Fibroblast of pulmonary artery (primary cell): ENCODE results near the gene SPDYE9.
"Not testable (repeated sequence)": the region's sequence is repeated elsewhere in the genome, so short reads cannot be mapped to it uniquely, and the experiment has no call there.

ENCODE experiments used
- DNase-seq: peaks from one replicate; pipeline ENCODE4 v3.0.0-alpha.2; 2010; ENCODE audit warnings: low read depth
- H3K4me3 ChIP-seq: replicated peaks from 2 replicates; pipeline ENCODE4 v1.5.1; 2011; ENCODE audit warnings: low read depth, mild to moderate bottlenecking, control low read depth, low read length, moderate library complexity

The SPDYE9 gene

GRCh38 chr7:73085938-73086337 lies at the start of gene SPDYE9:
TSS of gene SPDYE9 (minus strand) at chr7:73086038. CDS start at chr7:73084238, 1,800 bp downstream.
- not testable (repeated sequence) for H3K4me3 ChIP-seq, DNase-seq

- not testable (repeated sequence) for H3K4me3 ChIP-seq, DNase-seq
Measured at GRCh38 chr7:73134866-73135265, 49.0 kb upstream of the SPDYE9 start.

- not testable (repeated sequence) for H3K4me3 ChIP-seq, DNase-seq
Measured at GRCh38 chr7:73132651-73133217, 46.9 kb upstream of the SPDYE9 start.

- H3K4me3 ChIP-seq, DNase-seq: not testable (repeated sequence)
Measured at GRCh38 chr7:73130612-73131011, 44.8 kb upstream of the SPDYE9 start.

- DNase-seq, H3K4me3 ChIP-seq: not testable (repeated sequence)
Measured at GRCh38 chr7:73124126-73124525, 38.3 kb upstream of the SPDYE9 start.

GRCh38 chr7:73122778-73123447 lies 37.1 kb upstream of the SPDYE9 start:
- H3K4me3 ChIP-seq, DNase-seq: not testable (repeated sequence)

- not testable (repeated sequence) for DNase-seq, H3K4me3 ChIP-seq
Measured at GRCh38 chr7:73118155-73118554, 32.3 kb upstream of the SPDYE9 start.

GRCh38 chr7:73057811-73058210 lies 28.0 kb downstream of the SPDYE9 start, which contains the start of gene SPDYE11:
TSS of gene SPDYE11 (minus strand) at chr7:73057911. CDS start at chr7:73056111, 1,800 bp downstream.
- not testable (repeated sequence) for H3K4me3 ChIP-seq, DNase-seq

GRCh38 chr7:73029666-73030065 lies 56.2 kb downstream of the SPDYE9 start, which contains the start of gene SPDYE8:
TSS of gene SPDYE8 (minus strand) at chr7:73029766. CDS start at chr7:73027966, 1,800 bp downstream.
- H3K4me3 ChIP-seq, DNase-seq: not testable (repeated sequence)
